Fibroblast of lung (primary cell): ENCODE results near the gene CARD18. TPM values are rescaled to one million over a fixed set of nuclear protein-coding genes. Genes with fewer than 3 reads are reported as not detected.

Experiments used
- DNase-seq, 2 donors: peaks; one replicate each; pipeline versions ENCODE4 v3.0.0 to v3.0.0-alpha.2; 2010; ENCODE audit warnings: low read depth in 2 of 2
- H2AFZ ChIP-seq: 2 replicates; pipeline ENCODE4 v1.5.1; 2012; ENCODE audit warnings: low read length, control low read depth, inconsistent platforms
- H3K27ac ChIP-seq: 2 replicates; pipeline ENCODE4 v1.5.1; 2011; ENCODE audit warnings: low read length, control low read depth; ENCODE audit not compliant: insufficient read depth
- H3K27me3 ChIP-seq: 2 replicates; pipeline ENCODE4 v1.5.1; 2011; ENCODE audit warnings: mild to moderate bottlenecking, low read length; ENCODE audit not compliant: control insufficient read depth, insufficient read depth
- H3K36me3 ChIP-seq: 2 replicates; pipeline ENCODE4 v1.5.1; 2011; ENCODE audit warnings: low read length; ENCODE audit not compliant: control insufficient read depth, insufficient read depth
- H3K4me1 ChIP-seq: 2 replicates; pipeline ENCODE4 v1.5.1; 2011; ENCODE audit warnings: low read length; ENCODE audit not compliant: control insufficient read depth, insufficient read depth; ENCODE audit errors: extremely low read depth
- H3K4me2 ChIP-seq: 2 replicates; pipeline ENCODE4 v1.5.1; 2011; ENCODE audit warnings: low read length, control low read depth; ENCODE audit not compliant: insufficient read depth; ENCODE audit errors: extremely low read depth
- H3K4me3 ChIP-seq, 4 experiments: fragments of 200-600 bp in 1 of 4; sonication (generic) in 1 of 4; replicated peaks in 1 of 4; 2 replicates each; pipeline ENCODE4 v1.5.1; 2011 to 2016; ENCODE audit warnings: low read length in 4 of 4, low read depth in 3 of 4, mild to moderate bottlenecking in 3 of 4, control low read depth in 2 of 4, inconsistent platforms in 1 of 4, mixed read lengths in 1 of 4; ENCODE audit not compliant: insufficient read depth in 1 of 4; ENCODE audit errors: control extremely low read depth in 1 of 4
- H3K79me2 ChIP-seq: 2 replicates; pipeline ENCODE4 v1.5.1; 2012; ENCODE audit warnings: mild to moderate bottlenecking, low read length, inconsistent platforms; ENCODE audit not compliant: control insufficient read depth, insufficient read depth
- H3K9ac ChIP-seq: 2 replicates; pipeline ENCODE4 v1.5.1; 2011; ENCODE audit warnings: mild to moderate bottlenecking, low read length, control low read depth; ENCODE audit not compliant: insufficient read depth
- H3K9me3 ChIP-seq: 2 replicates; pipeline ENCODE4 v1.5.1; 2012; ENCODE audit warnings: low read depth, low read length; ENCODE audit not compliant: control insufficient read depth, insufficient read depth
- H4K20me1 ChIP-seq: 2 replicates; pipeline ENCODE4 v1.5.1; 2011; ENCODE audit warnings: low read length; ENCODE audit not compliant: control insufficient read depth, insufficient read depth; ENCODE audit errors: extremely low read depth
- EZH2 ChIP-seq: IDR thresholded peaks from 2 replicates; pipeline ENCODE4 v1.5.1; 2012; ENCODE audit warnings: low read length, control low read depth, mild to moderate bottlenecking; ENCODE audit errors: missing control alignments
- polyA plus RNA-seq, 2 donors: library from polyadenylated mRNA; depleted of rRNA in 1 of 2; stranded (reverse) in 1 of 2; unstranded in 1 of 2; fragments of >200 nt; gene quantifications; 2 replicates each; pipeline ENCODE4 v1.2.1, GENCODE V29; 2011 to 2012; ENCODE audit warnings: missing spikeins in 1 of 2
- total RNA-seq: library from RNA; depleted of rRNA; stranded (reverse); fragments of >200 nt; gene quantifications from 2 replicates; pipeline ENCODE4 v1.2.1, GENCODE V29; 2014
- TF ChIP-seq, protein P1 (sequence below), 2 donors: IDR thresholded peaks in 1 of 2; conservative IDR thresholded peaks in 1 of 2; 1 replicate in 1 of 2; 2 replicates in 1 of 2; pipeline ENCODE4 v1.5.1; 2011 to 2012; ENCODE audit warnings: low read length in 2 of 2, control low read depth in 1 of 2, inconsistent platforms in 1 of 2, low read depth in 1 of 2, mild to moderate bottlenecking in 1 of 2

Gene CARD18
- total and polyA plus RNA-seq, 2 donors (not counting 1 experiment from before 2014, with no cell fraction given): not detected

GRCh38 chr11:105177658-105178057 lies 38.1 kb upstream of the CARD18 start:
- TF ChIP-seq EZH2: no peak
- TF ChIP-seq, protein P1, sequence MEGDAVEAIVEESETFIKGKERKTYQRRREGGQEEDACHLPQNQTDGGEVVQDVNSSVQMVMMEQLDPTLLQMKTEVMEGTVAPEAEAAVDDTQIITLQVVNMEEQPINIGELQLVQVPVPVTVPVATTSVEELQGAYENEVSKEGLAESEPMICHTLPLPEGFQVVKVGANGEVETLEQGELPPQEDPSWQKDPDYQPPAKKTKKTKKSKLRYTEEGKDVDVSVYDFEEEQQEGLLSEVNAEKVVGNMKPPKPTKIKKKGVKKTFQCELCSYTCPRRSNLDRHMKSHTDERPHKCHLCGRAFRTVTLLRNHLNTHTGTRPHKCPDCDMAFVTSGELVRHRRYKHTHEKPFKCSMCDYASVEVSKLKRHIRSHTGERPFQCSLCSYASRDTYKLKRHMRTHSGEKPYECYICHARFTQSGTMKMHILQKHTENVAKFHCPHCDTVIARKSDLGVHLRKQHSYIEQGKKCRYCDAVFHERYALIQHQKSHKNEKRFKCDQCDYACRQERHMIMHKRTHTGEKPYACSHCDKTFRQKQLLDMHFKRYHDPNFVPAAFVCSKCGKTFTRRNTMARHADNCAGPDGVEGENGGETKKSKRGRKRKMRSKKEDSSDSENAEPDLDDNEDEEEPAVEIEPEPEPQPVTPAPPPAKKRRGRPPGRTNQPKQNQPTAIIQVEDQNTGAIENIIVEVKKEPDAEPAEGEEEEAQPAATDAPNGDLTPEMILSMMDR (conservative IDR thresholded peaks at IDR 0.05 in 1 of 2, IDR thresholded peaks at IDR 0.05 in 1 of 2; ENCODE audit: low read depth in 1 of 2, low read length in 2 of 2): no peak
- H3K79me2 ChIP-seq: no peaks in the 10 kb centered on the region
- no peak overlapping the region for H3K9ac ChIP-seq
- no peaks in the 10 kb centered on the region for H3K36me3 ChIP-seq
- no peak overlapping the region for H3K4me3 ChIP-seq
- peak; percentile 86 to 89 for DNase-seq
- H3K27ac ChIP-seq: peak overlapping the region; percentile 75
- peak overlapping the region; percentile 3 for H2AFZ ChIP-seq
- H3K27me3 ChIP-seq: no peaks in the 10 kb centered on the region
- H4K20me1 ChIP-seq: no peaks in the 10 kb centered on the region
- peaks cover 6% of the 10 kb centered on the region for H3K4me1 ChIP-seq
- H3K4me2 ChIP-seq: peak overlapping the region; percentile 8
- H3K9me3 ChIP-seq: no peaks in the 10 kb centered on the region

GRCh38 chr11:105168457-105168856 lies 28.9 kb upstream of the CARD18 start:
- no peaks in the 10 kb centered on the region for H4K20me1 ChIP-seq
- no peaks in the 10 kb centered on the region for H3K4me1 ChIP-seq
- H3K27me3 ChIP-seq: no peaks in the 10 kb centered on the region
- DNase-seq: peak in 1 of 2 donors; percentile 45
- H3K27ac ChIP-seq: no peak overlapping the region
- H2AFZ ChIP-seq: no peak overlapping the region
- H3K9ac ChIP-seq: no peak overlapping the region
- H3K4me2 ChIP-seq: no peak overlapping the region
- no peak for TF ChIP-seq EZH2
- TF ChIP-seq, protein P1 (conservative IDR thresholded peaks at IDR 0.05 in 1 of 2, IDR thresholded peaks at IDR 0.05 in 1 of 2; ENCODE audit: low read depth in 1 of 2, low read length in 2 of 2): no peak
- no peaks in the 10 kb centered on the region for H3K79me2 ChIP-seq
- no peak overlapping the region for H3K4me3 ChIP-seq
- no peaks in the 10 kb centered on the region for H3K9me3 ChIP-seq
- H3K36me3 ChIP-seq: no peaks in the 10 kb centered on the region

- Histone ChIP-seq H4K20me1 (no peaks in the 10 kb centered on the region), H3K4me2 (no peak overlapping the region), H3K4me1 (no peaks in the 10 kb centered on the region), H3K27ac (no peak overlapping the region), H2AFZ (no peak overlapping the region), H3K9me3 (no peaks in the 10 kb centered on the region), H3K27me3 (no peaks in the 10 kb centered on the region), H3K9ac (no peak overlapping the region), H3K36me3 (no peaks in the 10 kb centered on the region), H3K79me2 (no peaks in the 10 kb centered on the region), H3K4me3 (no peak overlapping the region)
- TF ChIP-seq, protein P1 (conservative IDR thresholded peaks at IDR 0.05 in 1 of 2, IDR thresholded peaks at IDR 0.05 in 1 of 2; ENCODE audit: low read depth in 1 of 2, low read length in 2 of 2): no peak
- no peak for TF ChIP-seq EZH2
- DNase-seq: no peak
These were observed 27.7 kb upstream of the CARD18 start for GRCh38 chr11:105167244-105167643.
